GM18909 (cell line): Measurements from ENCODE around the gene STIM1.

Experiments used
- ATAC-seq: cut with Tn5 transposase; IDR thresholded peaks from one replicate; pipeline ENCODE4 v1.9.1; 2021; ENCODE audit warnings: mild to moderate bottlenecking; ENCODE audit not compliant: unreplicated experiment, poor library complexity

The STIM1 gene

DNA sequence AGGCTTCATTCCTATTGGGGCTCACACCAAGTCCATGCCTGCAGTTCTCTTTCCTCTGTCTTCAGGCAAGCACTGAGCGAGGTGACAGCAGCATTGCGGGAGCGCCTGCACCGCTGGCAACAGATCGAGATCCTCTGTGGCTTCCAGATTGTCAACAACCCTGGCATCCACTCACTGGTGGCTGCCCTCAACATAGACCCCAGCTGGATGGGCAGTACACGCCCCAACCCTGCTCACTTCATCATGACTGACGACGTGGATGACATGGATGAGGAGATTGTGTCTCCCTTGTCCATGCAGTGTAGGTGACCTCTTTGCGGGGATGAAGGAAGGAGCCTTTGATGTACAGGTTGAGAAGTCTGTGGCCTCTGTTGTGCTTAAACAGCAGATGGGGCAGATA is 227.7 kb downstream of the STIM1 start:
- no peak for ATAC-seq

GRCh38 chr11:4084406-4085125 is 229.1 kb downstream of the STIM1 start:
- no peak for ATAC-seq

DNA sequence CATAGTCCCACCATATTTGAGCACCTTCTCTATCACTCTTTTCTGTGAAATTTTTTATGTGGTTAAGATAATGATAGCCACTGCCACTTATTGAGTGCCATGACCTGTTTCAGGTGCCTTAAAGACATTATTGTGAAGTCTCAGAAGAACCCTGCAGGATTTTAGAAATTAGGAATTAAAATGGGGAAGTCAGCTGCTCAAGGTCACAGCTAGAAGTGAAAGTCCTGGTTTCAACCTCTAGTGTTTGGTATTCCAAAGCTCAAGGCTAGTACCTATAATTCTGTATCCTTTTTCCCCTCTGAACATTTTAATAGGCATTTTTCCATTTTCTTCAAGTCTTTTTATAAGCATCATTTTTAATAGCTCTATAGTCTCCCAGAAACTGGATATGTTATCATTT is 230.1 kb downstream of the STIM1 start:
- no peak for ATAC-seq

DNA sequence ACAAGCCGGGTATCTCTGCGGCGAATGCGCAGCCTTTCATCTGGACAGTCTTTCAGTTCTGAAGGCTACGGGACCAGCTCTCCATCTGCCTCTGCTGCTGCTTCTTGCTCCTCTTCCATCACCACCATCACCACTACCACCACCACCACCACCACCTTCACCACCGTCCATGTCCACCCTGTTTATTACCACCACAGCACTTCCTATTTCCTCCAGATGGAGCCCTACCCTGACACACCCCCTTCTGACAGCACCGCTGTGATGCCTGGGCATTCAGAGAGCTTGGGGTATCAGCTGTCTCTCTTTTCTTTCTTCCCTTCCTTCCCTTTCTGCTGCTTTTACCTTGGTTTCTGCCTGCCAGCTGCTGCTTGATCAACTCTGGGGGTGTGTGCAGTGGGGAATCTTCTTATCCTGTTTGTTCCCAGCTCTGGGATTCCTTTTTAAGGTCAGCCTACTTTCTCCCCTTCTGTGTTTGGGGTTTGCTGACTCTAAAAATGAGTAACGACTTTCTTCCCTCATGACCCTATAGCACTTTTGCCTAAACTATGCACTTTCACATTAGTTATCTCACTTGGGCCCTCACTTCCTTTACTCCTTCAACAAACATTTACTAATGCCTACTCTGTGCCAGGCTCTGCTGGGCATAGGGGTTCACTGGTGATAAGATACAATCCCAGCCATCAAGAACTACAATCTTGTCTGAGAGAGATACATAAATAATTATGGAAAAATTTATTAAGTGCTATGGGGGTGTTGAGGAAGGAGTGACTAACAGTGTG is 231.3 kb downstream of the STIM1 start:
- ATAC-seq, result no peak

GRCh38 chr11:4087551-4087950 is 232.1 kb downstream of the STIM1 start:
- ATAC-seq, result no peak

DNA sequence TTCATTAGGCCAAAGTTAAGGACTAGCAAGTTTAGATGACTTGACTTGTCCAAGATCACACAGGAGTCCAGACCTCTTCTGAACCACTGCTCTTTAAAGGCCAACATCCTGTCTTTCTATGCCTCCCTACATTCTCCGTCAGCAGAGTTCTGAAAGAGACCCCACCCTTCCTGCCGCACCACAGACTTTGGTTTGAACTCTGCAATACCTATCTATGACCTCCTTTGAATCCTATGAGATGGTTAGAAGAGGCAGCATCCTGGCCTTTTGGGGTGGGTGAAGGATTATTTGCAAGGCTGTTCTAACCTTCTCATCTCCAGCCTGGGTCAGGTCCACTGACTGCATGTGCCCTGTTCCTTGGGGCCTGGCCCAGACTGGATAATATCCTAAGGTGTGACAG is 234.8 kb downstream of the STIM1 start:
- no peak for ATAC-seq

GRCh38 chr11:4092026-4092425 is 236.6 kb downstream of the STIM1 start:
- no peak for ATAC-seq

GRCh38 chr11:4093519-4094347 is 238.3 kb downstream of the STIM1 start:
- no peak for ATAC-seq

DNA sequence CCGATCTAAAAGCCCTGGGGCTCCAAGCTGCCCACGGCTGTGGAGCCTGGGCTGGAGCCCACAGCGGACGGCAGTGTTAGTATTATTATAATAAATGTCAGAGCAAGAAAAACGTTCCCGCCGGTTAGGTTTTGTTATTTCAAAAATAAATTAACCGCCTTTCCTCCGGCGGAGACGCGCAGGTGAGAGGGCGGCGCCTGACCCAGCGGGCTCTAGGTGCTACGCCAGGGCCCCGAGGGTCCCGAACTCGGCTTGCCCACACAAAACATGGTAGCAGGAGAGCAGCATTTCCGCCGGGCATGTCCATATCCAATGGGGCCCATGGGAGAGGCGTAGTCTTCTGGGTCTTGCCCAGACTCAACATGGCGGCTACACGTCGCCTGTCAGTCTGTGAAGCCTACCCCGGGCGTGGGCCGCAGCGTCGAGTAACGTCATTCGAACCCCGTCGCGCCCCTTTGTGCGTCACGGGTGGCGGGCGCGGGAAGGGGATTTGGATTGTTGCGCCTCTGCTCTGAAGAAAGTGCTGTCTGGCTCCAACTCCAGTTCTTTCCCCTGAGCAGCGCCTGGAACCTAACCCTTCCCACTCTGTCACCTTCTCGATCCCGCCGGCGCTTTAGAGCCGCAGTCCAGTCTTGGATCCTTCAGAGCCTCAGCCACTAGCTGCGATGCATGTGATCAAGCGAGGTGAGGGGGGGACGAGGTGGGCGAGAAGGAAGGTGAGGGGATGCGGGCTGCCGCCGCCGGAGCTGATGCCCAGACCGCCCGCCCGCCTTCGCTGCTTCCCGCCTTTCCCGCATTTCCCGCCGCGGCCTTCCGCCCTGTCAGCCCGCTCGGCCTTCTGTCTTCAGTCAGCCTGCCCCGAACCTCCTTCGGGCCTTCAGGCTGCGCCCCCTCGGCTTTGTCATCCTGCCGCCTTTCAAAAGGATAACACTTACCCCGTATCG is 239.2 kb downstream of the STIM1 start, which contains the start of gene RRM1:
Gene RRM1 (plus strand): TSS at position 452 of the 944 bp plus-strand sequence. CDS start 214 bp downstream, at position 666.
- ATAC-seq, result peak; percentile 95

DNA sequence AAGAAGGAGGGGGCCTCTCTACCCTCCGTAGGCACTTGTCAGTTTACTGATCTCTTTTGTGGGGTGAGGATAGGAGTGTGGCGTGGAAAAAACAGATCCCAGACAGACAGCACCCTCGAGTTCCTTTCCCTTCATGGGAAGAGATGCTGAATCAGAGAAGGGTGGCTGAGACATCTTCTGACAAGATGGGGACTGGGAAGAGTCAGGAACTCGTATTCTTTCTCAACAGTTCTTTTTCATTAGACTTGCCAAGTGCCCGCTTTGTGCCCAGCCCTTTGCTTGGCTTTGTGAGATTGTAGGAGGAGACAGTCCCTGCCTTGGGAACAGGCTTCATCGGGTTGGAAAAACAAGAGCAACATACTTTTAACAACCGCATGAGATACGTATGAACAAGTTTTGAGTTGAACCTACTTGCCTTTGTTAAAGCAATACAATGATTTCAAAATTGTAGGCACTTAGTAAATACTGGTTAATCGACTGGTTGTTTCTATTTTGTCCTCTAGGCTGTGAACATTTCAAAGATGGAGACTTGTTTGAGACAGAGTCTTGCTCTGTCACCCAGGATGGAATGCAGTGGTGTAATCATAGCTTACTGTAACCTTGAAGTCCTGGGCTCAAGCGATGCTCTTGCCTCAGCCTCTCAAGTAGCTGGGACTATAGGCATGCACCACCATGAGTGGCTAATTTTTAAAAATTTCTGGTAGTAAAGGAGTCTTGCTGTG is 240.2 kb downstream of the STIM1 start:
- ATAC-seq, result no peak

GRCh38 chr11:4098026-4098621 is 242.7 kb downstream of the STIM1 start:
- ATAC-seq, result no peak

- ATAC-seq, result no peak
Measured at GRCh38 chr11:4102711-4103110, 247.2 kb downstream of the STIM1 start.

DNA sequence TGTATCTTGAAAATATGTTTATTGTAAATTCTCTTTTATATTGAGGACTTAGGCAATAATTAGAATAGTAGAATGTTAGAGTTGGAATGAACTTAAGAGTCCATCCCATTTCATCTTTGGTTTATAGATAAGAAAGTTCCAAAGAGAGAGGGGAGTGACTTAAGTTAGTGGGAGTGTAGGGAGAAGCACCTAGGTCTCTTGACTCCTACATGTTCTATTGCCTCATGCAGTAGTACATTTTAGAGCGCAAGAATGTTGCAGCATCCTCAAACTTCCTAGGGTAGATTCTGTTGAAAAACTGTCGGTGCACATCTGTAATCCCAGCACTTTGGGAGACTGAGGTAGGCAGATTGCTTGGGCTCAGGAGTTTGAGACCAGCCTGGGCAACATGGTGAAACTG is 247.8 kb downstream of the STIM1 start:
- ATAC-seq, result no peak

DNA sequence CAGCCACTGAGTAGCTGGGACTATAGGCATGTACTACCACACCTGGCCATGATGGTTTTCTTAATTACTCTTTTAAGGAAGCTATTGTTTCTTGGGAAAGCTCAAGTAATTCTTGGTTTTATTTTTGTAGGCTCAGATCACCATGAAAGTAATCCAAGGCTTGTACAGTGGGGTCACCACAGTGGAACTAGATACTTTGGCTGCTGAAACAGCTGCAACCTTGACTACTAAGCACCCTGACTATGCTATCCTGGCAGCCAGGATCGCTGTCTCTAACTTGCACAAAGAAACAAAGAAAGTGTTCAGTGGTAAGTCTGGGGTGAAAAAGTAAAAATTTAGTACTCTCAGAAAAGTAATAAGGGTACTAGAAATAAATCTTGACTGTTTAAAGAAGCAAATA is 250.5 kb downstream of the STIM1 start:
- no peak for ATAC-seq

- no peak for ATAC-seq
Measured at GRCh38 chr11:4111834-4112233, 256.4 kb downstream of the STIM1 start.

GRCh38 chr11:4115128-4115527 is 259.7 kb downstream of the STIM1 start:
- no peak for ATAC-seq

DNA sequence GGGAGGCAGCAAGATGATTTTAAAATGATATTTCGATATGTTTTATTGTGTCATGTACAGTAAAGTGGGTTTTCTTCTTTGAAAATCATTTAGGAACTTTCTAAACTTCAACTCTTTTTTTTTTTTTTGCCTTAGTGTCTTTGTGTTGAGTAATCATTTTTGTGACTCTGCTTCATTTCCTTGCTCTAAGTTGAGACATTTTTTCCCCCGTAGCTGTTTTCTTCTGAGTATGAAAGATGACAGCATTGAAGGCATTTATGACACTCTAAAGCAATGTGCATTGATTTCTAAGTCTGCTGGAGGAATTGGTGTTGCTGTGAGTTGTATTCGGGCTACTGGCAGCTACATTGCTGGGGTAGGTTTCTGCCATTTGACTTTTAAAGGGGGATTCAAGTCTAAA is 262.6 kb downstream of the STIM1 start:
- no peak for ATAC-seq

- no peak for ATAC-seq
Measured at GRCh38 chr11:4123218-4123617, 267.8 kb downstream of the STIM1 start.

DNA sequence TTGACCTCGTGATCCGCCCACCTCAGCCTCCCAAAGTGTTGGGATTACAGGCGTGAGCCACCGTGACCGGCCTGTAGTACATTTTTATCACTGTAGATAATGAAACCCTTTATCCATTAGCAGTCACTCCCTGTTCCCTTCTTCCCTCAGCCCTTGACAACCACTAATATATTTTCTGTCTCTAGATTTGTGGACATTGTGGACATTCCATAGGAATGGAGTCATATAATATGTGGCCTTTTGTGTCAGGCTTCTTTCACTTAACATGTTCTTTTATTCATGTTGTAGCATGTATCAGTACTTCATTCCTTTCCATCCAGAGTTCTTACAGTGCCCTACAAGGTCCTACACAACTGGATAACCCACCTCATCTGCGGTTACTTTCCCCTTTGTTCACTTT is 269.7 kb downstream of the STIM1 start:
- ATAC-seq, result no peak
